GM18517 (cell line): Measurements from ENCODE around the gene LAMA5.

Experiments used
- ATAC-seq: cut with Tn5 transposase; IDR thresholded peaks from one replicate; pipeline ENCODE4 v1.9.1; 2021; ENCODE audit warnings: mild to moderate bottlenecking, moderate library complexity; ENCODE audit not compliant: unreplicated experiment

LAMA5 gene

GRCh38 chr20:62317167-62317655 is 49.9 kb downstream of the LAMA5 start:
- ATAC-seq = no peak

- no peak for ATAC-seq
Observed at GRCh38 chr20:62316331-62317166, 50.6 kb downstream of the LAMA5 start.

- no peak for ATAC-seq
Observed at GRCh38 chr20:62315773-62316172, 51.3 kb downstream of the LAMA5 start.

GRCh38 chr20:62314711-62315302 is 52.3 kb downstream of the LAMA5 start:
- ATAC-seq = no peak

- no peak for ATAC-seq
Observed at GRCh38 chr20:62314339-62314638, 52.8 kb downstream of the LAMA5 start.

- no peak for ATAC-seq
Observed at GRCh38 chr20:62313460-62314338, 53.4 kb downstream of the LAMA5 start.

GRCh38 chr20:62313021-62313420 is 54.1 kb downstream of the LAMA5 start:
- ATAC-seq = no peak

- no peak for ATAC-seq
Observed at GRCh38 chr20:62312662-62312977, 54.5 kb downstream of the LAMA5 start.

- no peak for ATAC-seq
Observed at GRCh38 chr20:62311832-62312661, 55.1 kb downstream of the LAMA5 start.

- no peak for ATAC-seq
Observed at GRCh38 chr20:62311150-62311549, 56.0 kb downstream of the LAMA5 start.

GRCh38 chr20:62310757-62311121 is 56.4 kb downstream of the LAMA5 start:
- ATAC-seq = no peak

- ATAC-seq = no peak
Observed at GRCh38 chr20:62309947-62310756, 57.0 kb downstream of the LAMA5 start.

GRCh38 chr20:62309198-62309944 is 57.7 kb downstream of the LAMA5 start:
- ATAC-seq = no peak

GRCh38 chr20:62308102-62308822 is 58.9 kb downstream of the LAMA5 start:
- no peak for ATAC-seq

GRCh38 chr20:62307226-62308101 is 59.6 kb downstream of the LAMA5 start:
- ATAC-seq = no peak

- no peak for ATAC-seq
Observed at GRCh38 chr20:62306414-62307187, 60.5 kb downstream of the LAMA5 start.
